ACC112 (cell line): ENCODE results near the gene ANKRD11.
A peak's percentile ranks its signal among the peaks of the same experiment; 100 is the strongest.
"Not testable (repeated sequence)": the region's sequence is repeated elsewhere in the genome, so short reads cannot be mapped to it uniquely, and the experiment has no call there.

ENCODE experiments used
- H2AFZ ChIP-seq: fragments of 200-600 bp; sonication (generic); one replicate; pipeline ENCODE4 v1.6.0; 2017; ENCODE audit warnings: antibody characterized with exemption, low read length; ENCODE audit not compliant: unreplicated experiment
- H3K27ac ChIP-seq: fragments of 200-600 bp; sonication (generic); 2 replicates; pipeline ENCODE4 v1.5.1; 2014; ENCODE audit warnings: low read depth, mild to moderate bottlenecking, antibody characterized with exemption, low read length, moderate library complexity
- H3K27me3 ChIP-seq: fragments of 200-600 bp; sonication (generic); 2 replicates; pipeline ENCODE4 v1.6.1; 2014; ENCODE audit warnings: mild to moderate bottlenecking, antibody characterized with exemption, low read length, moderate library complexity, mixed read lengths; ENCODE audit not compliant: insufficient read depth
- H3K36me3 ChIP-seq: fragments of 200-600 bp; sonication (generic); 2 replicates; pipeline ENCODE4 v1.6.1; 2016; ENCODE audit warnings: mild to moderate bottlenecking, antibody characterized with exemption, low read length, moderate library complexity, mixed read lengths; ENCODE audit not compliant: insufficient read depth
- H3K4me1 ChIP-seq: fragments of 200-600 bp; sonication (generic); one replicate; pipeline ENCODE4 v1.6.1; 2016; ENCODE audit warnings: low read length, mixed read lengths; ENCODE audit not compliant: insufficient read depth, unreplicated experiment, control insufficient read depth
- H3K4me3 ChIP-seq: fragments of 200-600 bp; sonication (generic); 2 replicates; pipeline ENCODE4 v1.5.1; 2014; ENCODE audit warnings: mild to moderate bottlenecking, low read depth, low read length
- H3K79me2 ChIP-seq: fragments of 200-600 bp; sonication (generic); one replicate; pipeline ENCODE4 v1.6.0; 2016; ENCODE audit warnings: low read length; ENCODE audit not compliant: control insufficient read depth, unreplicated experiment, insufficient read depth

ANKRD11 gene

DNA sequence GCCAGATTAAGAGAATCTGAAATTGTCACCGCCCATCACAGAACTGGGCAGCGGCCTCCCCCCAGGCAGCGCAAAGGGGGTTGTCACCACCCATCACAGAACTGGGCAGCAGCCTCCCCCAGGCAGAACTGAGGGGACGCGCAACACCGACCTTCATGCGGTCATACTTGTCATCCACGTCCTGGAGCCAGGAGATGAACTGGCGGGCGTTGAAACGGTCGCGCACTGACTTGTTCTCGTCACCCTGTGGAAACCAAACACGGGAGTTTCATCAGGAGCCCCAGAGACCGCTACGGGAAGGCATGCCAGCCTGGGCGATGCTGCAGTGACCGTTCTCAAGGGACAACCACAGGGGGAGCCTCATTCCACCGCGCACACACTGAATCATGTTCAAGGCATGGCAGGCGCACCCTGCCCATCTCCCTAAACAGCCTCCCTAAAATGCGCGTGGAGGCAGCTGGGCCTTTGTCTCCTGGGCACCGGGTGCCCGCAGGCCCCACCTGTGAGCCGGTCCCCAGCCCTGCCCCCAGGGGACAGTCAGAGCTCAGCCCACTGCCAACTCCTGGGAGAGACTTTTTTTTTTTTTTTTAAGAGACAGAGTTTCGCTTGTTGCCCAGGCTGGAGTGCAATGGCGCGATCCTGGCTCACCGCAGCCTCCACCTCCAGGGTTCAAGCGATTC lies 219.6 kb downstream of the ANKRD11 start:
- Histone ChIP-seq H2AFZ (no peak overlapping the region), H3K4me3 (no peak overlapping the region), H3K4me1 (peaks cover 26% of the 10 kb centered on the region), H3K27me3 (no peaks in the 10 kb centered on the region), H3K36me3 (peaks cover 25% of the 10 kb centered on the region; the same call in 1 of the 2 replicates), H3K79me2 (peaks cover 11% of the 10 kb centered on the region), H3K27ac (peak overlapping the region; percentile 96)

DNA sequence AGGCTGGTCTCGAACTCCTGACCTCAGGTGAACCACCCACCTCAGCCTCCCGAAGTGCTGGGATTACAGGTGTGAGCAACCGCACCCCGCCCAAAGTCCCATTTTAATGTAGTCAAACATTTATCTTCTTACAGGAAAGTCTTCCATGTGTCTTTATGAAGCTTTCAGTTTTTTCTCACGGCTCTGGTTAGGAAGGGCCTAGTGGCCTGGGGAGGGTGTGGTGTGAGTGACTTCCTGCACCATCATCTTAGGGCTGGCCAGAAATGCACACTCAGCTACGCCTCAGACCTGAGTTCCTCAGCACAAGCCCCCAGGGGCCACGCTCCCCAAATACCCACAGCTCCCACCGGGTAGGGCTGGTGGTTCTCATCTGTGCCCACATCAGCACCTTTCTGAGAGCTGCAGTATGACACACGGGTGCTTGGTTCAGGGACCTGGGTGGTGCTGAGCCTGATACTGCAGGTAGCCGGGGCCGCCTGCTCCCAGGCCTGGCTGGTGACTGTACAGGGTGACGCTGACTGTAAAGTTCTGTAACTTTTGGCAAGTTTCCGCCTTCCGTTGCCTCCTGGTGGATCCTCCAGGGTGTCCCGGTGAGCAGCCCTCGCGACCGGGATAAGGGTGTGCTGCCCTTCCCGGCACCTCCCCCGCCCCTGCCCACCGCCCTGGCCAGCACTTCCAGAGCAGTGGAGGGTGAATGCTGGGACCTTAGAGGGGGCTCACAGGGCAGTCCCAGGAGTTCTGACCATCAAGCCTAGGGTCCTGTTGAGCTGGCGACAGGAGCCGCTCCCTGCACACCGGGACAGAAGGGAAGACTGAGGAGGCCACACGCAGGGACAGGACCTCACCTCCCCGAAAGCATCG lies 220.3 kb downstream of the ANKRD11 start:
- no peak overlapping the region for H3K4me3 ChIP-seq
- H3K27me3 ChIP-seq = no peaks in the 10 kb centered on the region
- H3K27ac ChIP-seq = peak overlapping the region; percentile 96
- peaks cover 26% of the 10 kb centered on the region for H3K4me1 ChIP-seq
- no peak overlapping the region for H2AFZ ChIP-seq
- H3K79me2 ChIP-seq = peaks cover 11% of the 10 kb centered on the region
- peaks cover 29% of the 10 kb centered on the region; the same call in 1 of the 2 replicates for H3K36me3 ChIP-seq

DNA sequence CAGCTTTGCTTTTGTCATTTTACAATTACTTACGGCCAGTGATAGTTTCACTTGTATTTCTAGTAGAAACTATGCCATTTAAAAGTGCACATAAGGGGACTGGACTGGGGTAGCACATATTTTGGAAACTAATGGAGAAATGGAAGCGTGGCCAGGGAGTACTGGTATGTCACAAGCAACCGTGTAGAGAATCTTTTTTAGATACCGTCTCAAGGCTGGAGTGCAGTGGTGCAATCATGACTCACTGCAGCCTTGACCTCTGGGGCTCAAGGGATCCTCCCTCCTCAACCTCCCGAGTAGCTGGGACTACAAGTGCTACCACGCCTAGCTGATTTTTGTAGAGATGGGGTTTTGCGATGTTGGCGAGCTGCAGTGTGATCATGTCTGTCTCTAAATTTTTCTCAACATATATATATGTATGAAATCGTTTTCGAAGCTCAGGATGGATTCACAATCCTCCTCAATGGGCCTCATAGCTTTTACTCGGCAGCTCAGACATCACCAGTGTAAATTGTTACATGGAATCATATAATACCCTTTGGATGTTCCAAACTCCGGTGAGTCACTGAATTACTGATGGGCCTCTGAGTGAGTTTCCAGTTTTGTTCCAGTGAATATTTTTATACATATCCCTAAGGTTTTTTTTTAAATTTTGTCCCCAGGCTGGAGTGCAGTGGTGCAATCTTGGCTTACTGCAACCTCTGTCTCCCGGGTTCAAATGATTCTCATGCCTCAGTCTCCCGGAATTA lies 221.2 kb downstream of the ANKRD11 start:
- no peaks in the 10 kb centered on the region for H3K27me3 ChIP-seq
- no peak overlapping the region for H2AFZ ChIP-seq
- H3K4me1 ChIP-seq = peaks cover 26% of the 10 kb centered on the region
- peaks cover 10% of the 10 kb centered on the region for H3K79me2 ChIP-seq
- peak overlapping the region; percentile 40; the same call in 1 of the 2 replicates for H3K4me3 ChIP-seq
- peak overlapping the region; percentile 96 for H3K27ac ChIP-seq
- peaks cover 29% of the 10 kb centered on the region; the same call in 1 of the 2 replicates for H3K36me3 ChIP-seq

DNA sequence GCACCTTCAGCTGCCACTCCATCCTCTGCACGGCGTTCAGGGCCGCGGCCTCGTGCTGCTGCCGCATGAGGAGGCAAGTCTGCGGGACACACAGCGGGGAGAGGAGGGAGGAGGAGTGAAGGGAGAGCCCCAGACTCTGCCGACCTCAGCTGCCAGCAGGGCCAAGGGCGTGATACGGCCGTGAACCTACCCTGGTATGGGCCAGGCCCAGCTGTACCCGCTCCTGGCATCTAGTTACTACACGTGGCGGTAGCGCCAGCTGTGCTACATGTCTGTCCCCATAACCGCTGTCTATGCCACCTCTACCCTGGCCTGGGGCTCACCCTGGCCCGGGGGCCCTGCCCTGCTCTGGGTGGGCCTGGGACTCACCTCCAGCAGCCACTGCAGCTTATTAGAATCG lies 221.8 kb downstream of the ANKRD11 start:
- H3K27ac ChIP-seq = peak overlapping the region; percentile 96
- H3K4me1 ChIP-seq = peaks cover 26% of the 10 kb centered on the region
- no peak overlapping the region for H2AFZ ChIP-seq
- H3K36me3 ChIP-seq = peaks cover 30% of the 10 kb centered on the region; the same call in 1 of the 2 replicates
- H3K27me3 ChIP-seq = no peaks in the 10 kb centered on the region
- 0 out of 2 replicates have a peak overlapping the region, but pooled peaks have one; percentile 40 for H3K4me3 ChIP-seq
- peaks cover 8% of the 10 kb centered on the region for H3K79me2 ChIP-seq

DNA sequence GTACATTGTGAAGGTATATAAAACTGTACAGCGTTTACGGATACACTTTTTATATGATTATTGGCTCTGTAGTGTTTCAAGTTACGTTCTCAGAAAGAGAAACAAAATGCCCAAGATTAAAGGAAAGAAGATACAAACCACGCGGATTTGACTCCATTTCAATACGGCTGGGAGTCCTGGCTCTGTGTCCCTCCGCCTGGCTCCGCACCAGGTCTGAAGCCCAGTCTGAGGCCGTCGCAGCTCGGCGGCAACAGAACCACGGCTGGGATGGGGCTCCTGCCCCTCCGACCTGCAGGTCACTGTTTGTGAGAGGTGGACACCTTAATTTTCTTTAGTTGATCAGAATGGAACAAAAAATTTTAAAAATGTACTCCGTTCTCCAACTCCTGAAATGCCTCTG lies 222.6 kb downstream of the ANKRD11 start:
- Histone ChIP-seq H3K36me3 (peaks cover 27% of the 10 kb centered on the region; the same call in 1 of the 2 replicates), H3K4me1 (peaks cover 26% of the 10 kb centered on the region)
- not testable (repeated sequence) for H3K27ac ChIP-seq, H3K4me3 ChIP-seq, H2AFZ ChIP-seq, H3K79me2 ChIP-seq, H3K27me3 ChIP-seq

DNA sequence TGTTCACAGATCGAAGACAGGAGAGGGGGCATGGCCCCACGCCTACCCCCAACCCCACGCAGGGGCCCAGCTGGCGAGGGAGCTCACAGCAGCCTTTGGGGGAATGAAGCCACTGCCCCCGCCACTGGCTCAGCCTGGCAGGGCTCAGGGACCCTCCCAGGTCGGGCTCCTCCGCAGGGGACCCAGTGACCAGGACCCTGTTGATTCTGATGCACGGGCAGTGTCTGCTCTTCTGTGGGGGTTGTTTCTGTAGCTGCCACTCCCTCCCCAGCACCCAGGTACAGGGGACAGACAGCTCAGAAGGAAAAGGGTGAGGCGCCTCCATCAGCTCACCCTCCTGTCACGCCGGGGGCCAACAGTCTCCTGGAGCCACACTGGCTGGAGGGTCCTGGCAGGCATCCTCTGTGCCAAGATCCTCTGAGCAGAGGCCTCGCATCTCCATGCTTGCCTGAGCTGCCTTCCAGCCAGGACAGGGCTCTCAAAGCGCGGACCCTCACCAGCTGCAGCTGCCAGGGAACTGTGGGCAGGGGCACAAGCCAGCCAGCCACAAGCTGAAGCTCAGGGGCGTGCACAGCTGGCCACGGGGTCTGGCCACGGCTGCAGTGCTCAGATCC lies 223.7 kb downstream of the ANKRD11 start:
- peaks cover 3% of the 10 kb centered on the region for H3K79me2 ChIP-seq
- H3K27ac ChIP-seq = no peak overlapping the region
- no peaks in the 10 kb centered on the region for H3K27me3 ChIP-seq
- H2AFZ ChIP-seq = no peak overlapping the region
- H3K36me3 ChIP-seq = peaks cover 18% of the 10 kb centered on the region; the same call in 1 of the 2 replicates
- no peak overlapping the region for H3K4me3 ChIP-seq
- peaks cover 31% of the 10 kb centered on the region for H3K4me1 ChIP-seq

DNA sequence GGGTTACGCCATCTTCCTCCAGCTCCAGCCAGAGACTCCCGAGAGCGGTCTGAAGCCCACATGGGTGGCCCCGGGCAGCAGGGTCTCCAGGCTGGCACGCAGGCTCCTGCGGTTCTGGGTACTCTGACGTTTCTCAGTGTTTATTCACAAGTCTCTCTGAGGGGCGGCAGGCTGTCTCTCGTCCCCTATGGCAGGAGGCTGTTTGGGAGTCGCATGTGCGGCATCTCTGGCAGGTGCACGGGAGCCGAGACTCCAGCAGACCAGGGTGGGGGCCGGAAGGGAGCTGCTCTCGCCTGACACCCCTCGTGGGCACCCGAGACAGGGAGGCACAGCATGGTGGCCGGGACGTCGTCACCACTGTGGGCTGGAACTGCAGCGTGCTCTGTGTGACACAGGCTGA lies 224.7 kb downstream of the ANKRD11 start:
- Histone ChIP-seq H2AFZ (no peak overlapping the region), H3K36me3 (peaks cover 15% of the 10 kb centered on the region; the same call in 1 of the 2 replicates), H3K79me2 (no peaks in the 10 kb centered on the region), H3K4me3 (no peak overlapping the region), H3K27ac (no peak overlapping the region), H3K4me1 (peaks cover 24% of the 10 kb centered on the region), H3K27me3 (no peaks in the 10 kb centered on the region)

DNA sequence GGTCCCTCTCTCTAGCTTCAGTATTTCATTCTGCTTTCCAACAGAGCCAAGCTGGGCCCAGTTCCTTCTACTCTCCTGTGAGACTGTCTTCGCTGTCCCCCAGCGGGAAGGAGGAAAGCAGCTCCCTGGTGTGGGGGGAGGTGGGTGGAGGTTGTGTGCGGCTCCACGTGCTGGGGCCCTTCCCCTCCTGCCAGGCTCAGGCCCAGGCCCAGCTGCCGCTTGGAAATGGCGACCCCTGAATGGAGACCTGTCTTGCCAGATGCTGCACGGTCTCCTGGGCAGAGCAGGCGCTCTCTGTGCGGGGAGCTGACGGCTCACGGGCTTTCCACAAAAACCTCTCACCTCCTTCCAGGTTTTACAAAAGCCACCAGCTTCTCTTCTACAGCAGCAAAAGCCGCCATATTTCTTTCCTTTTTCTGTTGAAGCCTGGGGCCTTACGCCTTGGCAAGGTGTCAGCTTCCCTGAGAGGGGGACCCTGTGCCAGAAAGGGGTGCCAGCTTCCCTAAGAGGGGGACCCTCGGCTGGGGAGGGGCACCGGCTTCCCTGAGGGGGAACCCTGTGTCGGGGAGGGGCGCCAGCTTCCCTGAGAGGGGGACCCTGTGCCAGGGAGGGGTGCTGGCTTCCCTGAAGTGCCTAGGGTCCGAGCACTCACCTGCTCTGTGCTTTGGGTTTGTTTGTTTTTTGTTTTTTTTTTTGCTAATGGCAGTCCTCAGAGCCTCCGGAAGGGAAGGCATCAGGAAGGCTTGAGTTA lies 225.4 kb downstream of the ANKRD11 start:
- Histone ChIP-seq H3K27me3 (no peaks in the 10 kb centered on the region), H3K4me3 (no peak overlapping the region), H3K27ac (no peak overlapping the region), H3K4me1 (peaks cover 18% of the 10 kb centered on the region), H3K79me2 (no peaks in the 10 kb centered on the region), H2AFZ (no peak overlapping the region), H3K36me3 (peaks cover 15% of the 10 kb centered on the region; the same call in 1 of the 2 replicates)

DNA sequence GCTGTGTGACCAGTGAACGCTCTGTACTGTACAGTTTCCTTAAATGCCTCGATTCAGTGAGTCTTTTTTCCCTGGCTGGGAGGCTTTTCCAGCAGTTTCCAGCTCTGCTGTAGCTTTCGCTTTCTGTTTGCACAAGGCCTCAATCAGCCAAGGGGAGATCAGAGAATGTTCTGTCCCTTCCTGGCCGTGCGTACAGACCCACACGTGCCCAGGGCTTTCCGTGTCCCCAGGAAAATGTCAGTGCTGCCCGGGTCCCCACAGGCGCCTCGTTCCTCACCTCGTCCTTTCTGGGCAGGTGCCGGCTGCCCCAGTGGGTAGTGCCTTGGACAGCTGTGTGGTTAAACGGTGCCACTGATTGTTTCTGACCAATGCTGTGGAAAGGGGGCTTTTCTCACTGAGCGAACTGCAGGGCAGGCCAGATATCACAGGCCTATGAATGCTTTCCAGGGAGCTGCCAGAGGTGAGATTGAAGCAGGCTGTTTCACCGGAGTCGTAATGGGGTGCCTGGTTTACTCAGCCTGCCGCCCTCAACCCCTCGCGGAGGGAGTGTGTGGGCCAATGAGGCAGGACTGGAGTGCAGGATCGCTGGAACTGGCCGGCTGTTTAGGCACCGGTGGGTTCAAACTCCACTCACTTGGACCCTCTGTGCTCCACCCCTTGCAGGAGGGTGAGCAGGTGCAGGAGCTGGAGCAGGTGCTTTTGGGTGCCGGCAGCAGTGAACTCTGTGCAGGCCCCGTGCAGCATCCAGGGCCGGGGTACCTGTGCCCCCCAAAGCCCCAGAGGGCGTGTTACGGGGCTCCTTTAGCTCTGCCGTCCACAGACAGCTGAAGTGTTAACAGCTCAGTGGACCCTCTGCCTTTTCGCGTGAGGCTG lies 228.4 kb downstream of the ANKRD11 start:
- no peaks in the 10 kb centered on the region for H3K27me3 ChIP-seq
- H2AFZ ChIP-seq = peak overlapping the region; percentile 0
- H3K79me2 ChIP-seq = no peaks in the 10 kb centered on the region
- peak overlapping the region; percentile 47; the same call in 1 of the 2 replicates for H3K27ac ChIP-seq
- H3K36me3 ChIP-seq = peaks cover 15% of the 10 kb centered on the region; the same call in 1 of the 2 replicates
- H3K4me3 ChIP-seq = peak overlapping the region; percentile 41
- H3K4me1 ChIP-seq = peaks cover 10% of the 10 kb centered on the region
